ENCODE data around the gene LYPD3. TPM values are rescaled to one million over a fixed set of nuclear protein-coding genes. Genes with fewer than 3 reads are reported as not detected.

The LYPD3 gene
- total RNA-seq, 1 experiment from 2014 or later: 1.8 TPM

GRCh38 chr19:43468354-43469159 is 3.1 kb upstream of the LYPD3 start:
- Histone ChIP-seq H2BK20ac (ENCODE audit: low read depth, low read length, poor library complexity, severe bottlenecking) (no peak overlapping the region), H3K4me1 (ENCODE audit: insufficient read depth, low read length) (no peaks in the 10 kb centered on the region), H2AK5ac (ENCODE audit: insufficient read length, low read length) (no peak overlapping the region), H3K4me2 (ENCODE audit: insufficient read depth, insufficient read length, low read length) (no peak overlapping the region), H3T11ph (ENCODE audit: low read length) (no peak overlapping the region), H4K20me1 (ENCODE audit: control insufficient read depth, insufficient read depth, insufficient read length) (no peaks in the 10 kb centered on the region), H2BK120ac (ENCODE audit: low read depth, low read length, poor library complexity, severe bottlenecking) (no peak overlapping the region), H3K9ac (ENCODE audit: extremely low read depth, insufficient read length, low read length) (no peak overlapping the region), H3K79me2 (ENCODE audit: insufficient read depth, low read length) (no peaks in the 10 kb centered on the region), H3K56ac (ENCODE audit: insufficient read length, low read depth, low read length) (no peak overlapping the region), H3K14ac (ENCODE audit: insufficient read depth, low read length) (no peak overlapping the region), H3K4ac (ENCODE audit: low read depth, low read length) (no peak overlapping the region), H4K91ac (ENCODE audit: insufficient read length, low read depth, low read length) (no peak overlapping the region), H3K18ac (ENCODE audit: insufficient read length, low read depth, low read length) (no peak overlapping the region), H3K23me2 (ENCODE audit: insufficient read length, low read depth, low read length, poor library complexity, severe bottlenecking) (peaks cover 7% of the 10 kb centered on the region), H3K27ac (ENCODE audit: insufficient read length, low read depth, low read length) (no peak overlapping the region), H4K5ac (ENCODE audit: insufficient read length, low read depth, low read length) (no peak overlapping the region), H3K9me3 (ENCODE audit: control insufficient read depth, low read depth, low read length) (no peaks in the 10 kb centered on the region), H2AFZ (ENCODE audit: low read length) (no peak overlapping the region), H3K79me1 (ENCODE audit: insufficient read depth, low read depth, low read length, poor library complexity, severe bottlenecking) (no peaks in the 10 kb centered on the region), H3K23ac (ENCODE audit: insufficient read length, low read depth, low read length) (no peak overlapping the region), H2BK12ac (ENCODE audit: insufficient read length, low read depth, low read length) (no peak overlapping the region), H4K8ac (replicated peaks; ENCODE audit: insufficient read length, low read depth, low read length) (no peak overlapping the region), H3K27me3 (ENCODE audit: insufficient read depth, low read length) (no peaks in the 10 kb centered on the region; the same call in 1 of the 2 replicates), H2BK5ac (ENCODE audit: insufficient read length, low read length) (no peak overlapping the region), H2BK15ac (ENCODE audit: low read depth, low read length) (no peak overlapping the region)
- H3K4me3 Mint-ChIP-seq: no peak overlapping the region
- H3K27ac Mint-ChIP-seq: no peak overlapping the region
- WGBS (ENCODE audit: extremely low coverage, insufficient read length, low lambda C conversion rate): no CpG with 5 or more reads among the region's 4 CpGs
- H3K9me3 Mint-ChIP-seq: no peaks in the 10 kb centered on the region
- H3K27me3 Mint-ChIP-seq (ENCODE audit: low read depth): peaks cover 39% of the 10 kb centered on the region
- TF ChIP-seq, protein P1, sequence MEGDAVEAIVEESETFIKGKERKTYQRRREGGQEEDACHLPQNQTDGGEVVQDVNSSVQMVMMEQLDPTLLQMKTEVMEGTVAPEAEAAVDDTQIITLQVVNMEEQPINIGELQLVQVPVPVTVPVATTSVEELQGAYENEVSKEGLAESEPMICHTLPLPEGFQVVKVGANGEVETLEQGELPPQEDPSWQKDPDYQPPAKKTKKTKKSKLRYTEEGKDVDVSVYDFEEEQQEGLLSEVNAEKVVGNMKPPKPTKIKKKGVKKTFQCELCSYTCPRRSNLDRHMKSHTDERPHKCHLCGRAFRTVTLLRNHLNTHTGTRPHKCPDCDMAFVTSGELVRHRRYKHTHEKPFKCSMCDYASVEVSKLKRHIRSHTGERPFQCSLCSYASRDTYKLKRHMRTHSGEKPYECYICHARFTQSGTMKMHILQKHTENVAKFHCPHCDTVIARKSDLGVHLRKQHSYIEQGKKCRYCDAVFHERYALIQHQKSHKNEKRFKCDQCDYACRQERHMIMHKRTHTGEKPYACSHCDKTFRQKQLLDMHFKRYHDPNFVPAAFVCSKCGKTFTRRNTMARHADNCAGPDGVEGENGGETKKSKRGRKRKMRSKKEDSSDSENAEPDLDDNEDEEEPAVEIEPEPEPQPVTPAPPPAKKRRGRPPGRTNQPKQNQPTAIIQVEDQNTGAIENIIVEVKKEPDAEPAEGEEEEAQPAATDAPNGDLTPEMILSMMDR (conservative IDR thresholded peaks at IDR 0.05): no peak
- H3K4me1 Mint-ChIP-seq: peaks cover 11 to 12% of the 10 kb centered on the region in 2 experiments
- no peak for DNase-seq
- no peaks in the 10 kb centered on the region for H3K36me3 Mint-ChIP-seq (ENCODE audit: insufficient read depth in 1 of 3, low read depth in 3 of 3)

All from H9 (cell line).